Endothelial cell of umbilical vein (primary cell): ENCODE data around the gene TRIM17. TPM values are rescaled to one million over a fixed set of nuclear protein-coding genes. Genes with fewer than 3 reads are reported as not detected.

Experiments used
- BruUV-seq: library from RNA; stranded (reverse); fragments of 400-500 nt; replicated peaks from 2 replicates; lab custom pipeline; 2021; lab: Mats Ljungman, UMichigan
- CTCF ChIA-PET: fragments of 300-600, 350-600 bp; sonication (Branson Sonifier 250); formaldehyde crosslinking; loops from one replicate; lab custom pipeline; 2021; ENCODE audit warnings: antibody characterized with exemption, inconsistent platforms; lab: Charles Lee
- POLR2A ChIA-PET: fragments of 300-600, 350-600 bp; sonication (Branson Sonifier 250); formaldehyde crosslinking; loops from one replicate; lab custom pipeline; 2021; ENCODE audit warnings: antibody characterized with exemption, inconsistent platforms; lab: Charles Lee
- DNase-seq: peaks from one replicate; pipeline ENCODE4 v3.0.0-alpha.2; 2011; ENCODE audit warnings: low read depth, low spot score
- FAIRE-seq: peaks from 2 replicates; lab custom pipeline; 2011; peaks lifted over from hg19 to GRCh38; lab: Jason Lieb, UNC
- H2AFZ ChIP-seq: 2 replicates; pipeline ENCODE4 v1.6.0; 2012; ENCODE audit warnings: low read depth, low read length, control low read depth, inconsistent platforms
- H3K27ac ChIP-seq: 2 replicates; pipeline ENCODE4 v1.5.1; 2011; ENCODE audit warnings: low read depth, mild to moderate bottlenecking, control low read depth, low read length, moderate library complexity; ENCODE audit not compliant: insufficient read depth
- H3K27me3 ChIP-seq, 2 experiments: 2 replicates each; pipeline versions ENCODE4 v1.6.0 to v1.6.1; 2011; ENCODE audit warnings: low read length in 2 of 2, mixed read lengths in 1 of 2; ENCODE audit not compliant: control insufficient read depth in 2 of 2, insufficient read depth in 2 of 2
- H3K36me3 ChIP-seq, 2 experiments: 2 replicates in 1 of 2; 3 replicates in 1 of 2; pipeline ENCODE4 v1.5.1; 2011; ENCODE audit warnings: low read length in 2 of 2, mild to moderate bottlenecking in 1 of 2, moderate library complexity in 1 of 2; ENCODE audit not compliant: control insufficient read depth in 2 of 2, insufficient read depth in 2 of 2; ENCODE audit errors: extremely low read depth in 1 of 2
- H3K4me1 ChIP-seq: 3 replicates; pipeline ENCODE4 v1.5.1; 2011; ENCODE audit warnings: mild to moderate bottlenecking, low read length; ENCODE audit not compliant: control insufficient read depth, insufficient read depth; ENCODE audit errors: extremely low read depth
- H3K4me2 ChIP-seq: 2 replicates; pipeline ENCODE4 v1.6.1; 2011; ENCODE audit warnings: low read length, control low read depth, mixed read lengths; ENCODE audit not compliant: insufficient read depth
- H3K4me3 ChIP-seq, 3 experiments: fragments of 200-600 bp in 1 of 3; sonication (generic), shearing (Covaris generic) in 1 of 3; replicated peaks in 1 of 3; 2 replicates each; pipeline ENCODE4 v1.5.1; 2011 to 2016; ENCODE audit warnings: control low read depth in 3 of 3, low read length in 3 of 3, mild to moderate bottlenecking in 2 of 3, inconsistent platforms in 1 of 3, low read depth in 1 of 3, moderate library complexity in 1 of 3; ENCODE audit not compliant: insufficient read depth in 1 of 3
- H3K79me2 ChIP-seq: 2 replicates; pipeline ENCODE4 v1.6.0; 2012; ENCODE audit warnings: low read length, inconsistent platforms; ENCODE audit not compliant: control insufficient read depth, insufficient read depth
- H3K9ac ChIP-seq: replicated peaks from 2 replicates; pipeline ENCODE3; 2011; ENCODE audit warnings: low read length, control low read depth; ENCODE audit not compliant: insufficient read depth; ENCODE audit errors: extremely low read depth
- H3K9me1 ChIP-seq: replicated peaks from 3 replicates; pipeline ENCODE4 v1.6.0; 2011; ENCODE audit warnings: mild to moderate bottlenecking, low read length; ENCODE audit not compliant: control insufficient read depth, insufficient read depth; ENCODE audit errors: extremely low read depth
- H3K9me3 ChIP-seq: replicated peaks from 2 replicates; pipeline ENCODE4 v1.5.1; 2012; ENCODE audit warnings: low read length, inconsistent platforms; ENCODE audit not compliant: control insufficient read depth, insufficient read depth
- H4K20me1 ChIP-seq: replicated peaks from 2 replicates; pipeline ENCODE3; 2011; ENCODE audit warnings: mild to moderate bottlenecking, low read length; ENCODE audit not compliant: control insufficient read depth, insufficient read depth; ENCODE audit errors: extremely low read depth
- CTCF ChIP-seq, 2 donors: IDR thresholded peaks; 1 replicate in 1 of 2; 2 replicates in 1 of 2; pipeline ENCODE4 v1.5.1; 2011; ENCODE audit warnings: low read length in 2 of 2, mild to moderate bottlenecking in 2 of 2, moderate library complexity in 2 of 2, control low read depth in 1 of 2, inconsistent platforms in 1 of 2, low read depth in 1 of 2; ENCODE audit not compliant: insufficient read depth in 1 of 2; ENCODE audit errors: extremely low read depth in 1 of 2
- FOS ChIP-seq: IDR thresholded peaks from 2 replicates; pipeline ENCODE4 v1.6.1; 2011; ENCODE audit warnings: mild to moderate bottlenecking, low read length, moderate library complexity, borderline replicate concordance; ENCODE audit not compliant: insufficient read depth
- GATA2 ChIP-seq: IDR thresholded peaks from 2 replicates; pipeline ENCODE4 v1.7.0; 2011; ENCODE audit warnings: low read depth, mild to moderate bottlenecking, moderate library complexity, mixed read lengths, low read length; ENCODE audit not compliant: insufficient read length, insufficient read depth
- JUN ChIP-seq: IDR thresholded peaks from 2 replicates; pipeline ENCODE4 v1.6.1; 2011; ENCODE audit warnings: borderline replicate concordance, low read depth; ENCODE audit not compliant: insufficient read length, insufficient read depth
- MAX ChIP-seq: IDR thresholded peaks from 2 replicates; pipeline ENCODE4 v1.6.1; 2011; ENCODE audit not compliant: insufficient read depth, insufficient read length
- MYC ChIP-seq: IDR thresholded peaks from one replicate; pipeline ENCODE4 v1.6.1; 2011; ENCODE audit warnings: mild to moderate bottlenecking, low read depth, low read length
- POLR2AphosphoS5 ChIP-seq: IDR thresholded peaks from 2 replicates; pipeline ENCODE4 v1.6.1; 2012; ENCODE audit warnings: low read depth, mild to moderate bottlenecking, control low read depth, low read length, moderate library complexity; ENCODE audit not compliant: insufficient read depth
- dilution Hi-C: fragments of 300-500 bp; cut with MboI; formaldehyde crosslinking; loops from one replicate; pipeline ENCODE4 v1.15.0; 2019; ENCODE audit warnings: low sequenced_read_pairs; ENCODE audit not compliant: extremely low pct_ligation_motif_present
- intact Hi-C: fragments of 100-400 bp; cut with micrococcal nuclease; formaldehyde crosslinking; loops from one replicate; pipeline ENCODE4 v1.10.0; 2022
- polyA plus RNA-seq, 4 experiments: library from polyadenylated mRNA; depleted of rRNA in 3 of 4; stranded (reverse) in 3 of 4; unstranded in 1 of 4; fragments of >200 nt; gene quantifications; 2 replicates each; pipeline versions ENCODE4 v1.2.1 to v1.2.3, GENCODE V29; 2011 to 2012; ENCODE audit warnings: missing spikeins in 1 of 4
- total RNA-seq: library from RNA; stranded (reverse); gene quantifications from 2 replicates; pipeline ENCODE4 v1.2.3, GENCODE V29; 2021

The TRIM17 gene
- total and polyA plus RNA-seq, 2 donors (not counting 3 experiments of a cell fraction or from before 2014, with no cell fraction given): not detected

DNA sequence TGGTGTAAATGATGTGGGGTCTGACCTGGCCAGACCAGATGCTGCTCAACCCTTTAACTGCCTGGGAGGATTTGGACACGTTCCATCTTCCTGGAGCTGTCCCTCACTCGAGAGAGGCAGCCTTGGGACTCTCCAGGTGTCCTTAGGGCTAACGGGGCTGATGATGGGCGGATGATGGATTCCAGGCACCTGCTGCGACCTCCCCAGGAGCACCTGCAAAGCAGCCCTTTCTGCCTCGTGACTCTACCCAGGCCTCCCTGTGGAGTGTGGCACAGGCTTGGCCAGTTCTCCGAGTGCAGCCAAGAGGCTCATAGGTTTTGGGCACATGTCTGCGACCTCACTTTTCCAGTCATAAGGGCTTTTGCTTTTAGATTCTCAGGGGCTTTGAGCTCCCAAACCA lies 12.3 kb upstream of the TRIM17 start:
- Histone ChIP-seq H3K4me1 (no peaks in the 10 kb centered on the region), H3K27me3 (peaks cover 4 to 12% of the 10 kb centered on the region in 2 experiments), H3K9me1 (no peaks in the 10 kb centered on the region), H3K9me3 (no peaks in the 10 kb centered on the region), H4K20me1 (no peaks in the 10 kb centered on the region), H3K4me3 (no peak overlapping the region), H3K27ac (no peak overlapping the region), H3K79me2 (no peaks in the 10 kb centered on the region), H3K9ac (no peak overlapping the region), H3K4me2 (no peak overlapping the region), H2AFZ (no peak overlapping the region), H3K36me3 (no peaks in the 10 kb centered on the region)
- intact Hi-C loops (no loop called here), dilution Hi-C loops (no loop called here)
- DNase-seq (no peak), FAIRE-seq (no peak)
- CTCF ChIA-PET: no interaction called here
- TF ChIP-seq MAX: no peak
- TF ChIP-seq MYC: no peak
- TF ChIP-seq JUN: no peak
- TF ChIP-seq FOS: no peak
- TF ChIP-seq CTCF (IDR thresholded peaks at IDR 0.05; ENCODE audit: extremely low read depth in 1 of 2, insufficient read depth in 1 of 2, low read depth in 1 of 2, low read length in 2 of 2): no peak
- no peak for TF ChIP-seq POLR2AphosphoS5
- no peak for TF ChIP-seq GATA2
- POLR2A ChIA-PET: no interaction called here
- no TSS peak for BruUV-seq
